HG03097 (cell line): ENCODE results near the gene SNAP29.
"Not testable (repeated sequence)": the region's sequence is repeated elsewhere in the genome, so short reads cannot be mapped to it uniquely, and the experiment has no call there.

Experiments
- ATAC-seq: cut with Tn5 transposase; IDR thresholded peaks from one replicate; pipeline ENCODE4 v1.9.1; 2021; ENCODE audit not compliant: unreplicated experiment, low FRiP score

SNAP29 gene

DNA sequence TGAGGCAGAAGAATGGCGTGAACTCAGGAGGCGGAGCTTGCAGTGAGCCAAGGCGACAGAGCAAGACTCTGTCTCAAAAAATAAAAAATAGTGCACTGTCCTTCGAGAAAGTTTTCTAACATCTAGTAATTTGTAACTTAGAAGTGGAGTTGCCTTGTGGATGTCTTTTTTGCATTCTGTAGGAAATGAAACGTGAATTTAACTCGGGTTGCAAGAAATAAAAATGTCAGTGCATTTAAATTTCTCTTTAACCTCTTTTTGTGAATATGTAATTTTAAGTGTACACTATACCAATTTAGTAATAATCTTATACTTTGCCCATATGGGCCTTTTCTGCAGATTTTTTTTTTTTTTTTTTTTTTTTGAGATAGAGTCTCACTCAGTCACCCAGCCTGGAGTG lies 32.2 kb downstream of the SNAP29 start:
- ATAC-seq, result no peak

DNA sequence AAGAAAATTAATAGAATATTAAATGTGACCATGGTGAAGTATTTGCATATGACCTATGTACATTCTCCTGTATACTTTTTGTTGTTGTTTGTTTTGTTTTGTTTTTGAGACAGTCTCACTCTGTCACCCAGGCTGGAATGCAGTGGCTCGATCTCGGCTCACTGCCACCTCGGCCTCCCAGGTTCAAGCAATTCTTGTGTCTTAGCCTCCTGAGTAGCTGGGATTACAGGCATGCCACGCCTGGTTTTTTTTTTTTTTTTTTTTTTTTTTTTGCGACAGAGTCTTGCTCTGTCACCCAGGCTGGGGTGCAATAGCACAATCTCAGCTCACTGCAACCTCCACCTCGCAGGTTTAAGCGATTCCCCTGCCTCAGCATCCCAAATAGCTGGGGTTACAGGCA lies 38.9 kb downstream of the SNAP29 start:
- ATAC-seq, result not testable (repeated sequence)

DNA sequence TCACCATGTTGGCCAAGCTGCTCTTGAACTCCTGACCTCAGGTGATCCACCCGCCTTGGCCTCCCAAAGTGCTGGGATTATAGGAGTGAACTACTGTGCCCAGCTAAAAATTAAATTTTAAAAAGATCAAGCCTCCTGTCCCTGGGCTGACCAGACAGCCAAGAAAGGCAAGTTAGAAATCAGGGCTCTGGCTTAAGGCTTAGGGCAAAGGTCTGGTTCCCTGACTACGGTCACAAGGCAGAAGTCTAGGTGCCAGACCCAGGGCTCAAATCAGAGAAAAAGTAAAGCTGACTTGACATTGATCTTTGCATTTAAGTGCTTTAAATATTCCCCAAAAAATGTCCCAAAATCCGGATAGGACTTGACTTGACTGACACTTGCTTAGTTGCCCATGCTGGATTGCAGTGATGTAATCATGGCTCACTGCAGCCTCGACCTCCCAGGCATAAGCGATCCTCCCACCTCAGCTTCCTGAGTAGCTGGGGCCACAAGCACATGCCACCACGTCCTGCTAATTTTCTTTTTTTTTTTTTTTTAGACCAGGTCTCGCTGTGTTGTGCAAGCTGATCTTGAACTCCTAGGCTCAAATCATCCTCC lies 41.1 kb downstream of the SNAP29 start:
- no peak for ATAC-seq

DNA sequence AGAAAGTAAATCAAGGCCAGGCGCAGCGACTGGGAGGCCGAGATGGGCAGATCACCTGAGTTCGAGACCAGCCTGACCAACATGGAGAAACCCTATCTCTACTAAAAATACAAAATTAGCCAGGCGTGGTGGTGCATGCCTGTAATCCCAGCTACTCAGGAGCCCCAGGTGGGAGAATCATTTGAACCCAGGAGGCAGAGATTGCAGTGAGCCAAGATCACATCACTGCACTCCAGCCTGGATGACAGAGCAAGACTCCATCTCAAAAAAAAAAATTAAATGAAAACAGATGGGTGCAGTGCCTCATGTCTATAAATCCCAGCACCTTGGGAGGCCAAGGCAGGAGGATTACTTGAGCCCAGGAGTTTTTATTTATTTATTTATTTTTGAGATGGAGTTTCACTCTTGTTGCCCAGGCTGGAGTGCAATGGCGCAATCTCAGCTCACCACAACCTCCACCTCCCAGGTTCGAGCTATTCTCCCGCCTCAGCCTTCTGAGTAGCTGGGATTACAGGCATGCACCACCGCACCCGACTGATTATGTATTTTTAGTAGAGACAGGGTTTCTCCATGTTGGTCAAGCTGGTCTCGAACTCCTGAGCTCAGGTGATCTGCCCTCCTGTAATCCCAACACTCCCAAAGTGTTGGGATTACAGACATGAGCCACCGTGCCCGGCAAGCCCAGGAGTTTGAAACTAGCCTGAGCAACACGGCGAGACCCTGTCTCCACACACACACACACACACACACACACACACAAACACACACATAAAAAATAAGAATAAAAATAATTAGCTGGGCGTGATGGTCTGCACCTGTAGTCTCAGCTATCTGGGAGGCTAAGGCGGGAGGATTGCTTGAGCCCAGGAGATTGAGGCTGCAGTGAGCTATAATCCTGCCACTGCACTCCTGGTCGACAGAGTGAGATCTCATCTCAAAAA lies 42.6 kb downstream of the SNAP29 start:
- ATAC-seq, result not testable (repeated sequence)

DNA sequence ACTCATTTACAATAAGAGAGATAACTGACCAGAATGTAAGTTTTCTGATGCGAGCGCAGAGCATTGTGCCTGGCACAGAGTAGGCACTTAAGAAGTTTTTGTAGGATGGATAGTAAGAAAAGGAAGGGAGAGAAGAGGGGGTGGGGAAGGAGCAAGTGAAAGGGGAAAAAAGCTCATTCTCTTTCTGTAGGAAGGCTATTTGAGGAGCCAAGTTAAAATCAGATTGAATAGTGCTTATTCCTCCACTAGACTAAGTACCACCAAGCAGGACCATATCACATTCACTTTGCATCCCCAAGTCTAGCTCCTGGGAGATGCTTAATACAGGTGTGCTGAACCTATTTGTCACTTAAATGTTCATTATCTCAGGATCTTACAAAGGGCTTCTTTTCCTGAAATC lies 44.3 kb downstream of the SNAP29 start:
- ATAC-seq, result no peak

DNA sequence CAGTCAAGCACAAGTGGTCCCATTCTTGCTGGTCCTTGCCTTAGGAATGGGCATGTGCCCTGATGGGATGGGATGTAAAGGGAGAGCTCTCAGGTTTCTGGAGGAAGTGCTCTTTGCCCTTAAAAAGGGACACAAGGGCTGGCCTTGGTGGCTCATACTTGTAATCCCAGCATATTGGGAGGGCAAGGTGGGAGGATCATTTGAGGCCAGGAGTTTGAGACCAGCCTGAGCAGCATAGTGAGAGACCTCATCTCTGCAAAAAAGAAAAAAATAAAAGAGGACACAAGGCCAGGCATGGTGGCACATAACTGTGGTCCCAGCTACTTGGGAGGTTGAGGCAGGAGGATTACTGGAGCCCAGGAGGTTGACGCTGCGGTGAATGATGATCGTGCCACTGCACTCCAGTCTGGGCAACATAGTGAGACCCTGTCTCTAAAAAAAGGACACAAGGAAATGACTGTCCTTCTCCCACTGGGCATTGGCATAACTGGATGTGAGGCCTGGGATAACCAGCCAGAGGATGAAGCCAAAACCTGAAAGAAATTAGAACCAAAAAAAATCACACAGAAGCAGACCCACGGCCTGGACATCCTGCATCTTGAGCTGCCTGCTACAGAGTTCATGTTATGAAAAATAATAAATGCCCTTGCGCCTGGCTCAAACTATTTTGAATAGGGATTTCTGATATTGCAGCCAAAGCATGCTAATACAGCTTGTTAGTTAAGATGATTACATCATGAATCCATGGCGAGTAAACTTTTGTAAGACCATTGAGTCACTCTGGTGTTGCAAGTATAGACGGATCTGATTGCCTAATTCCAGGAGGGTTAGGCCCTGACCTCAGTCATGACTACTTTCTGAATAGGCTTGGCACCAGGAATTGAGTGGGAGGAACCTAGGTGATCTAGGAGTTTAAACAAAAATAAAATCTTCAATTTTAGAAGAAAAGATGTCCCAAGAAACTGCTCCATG lies 45.5 kb downstream of the SNAP29 start:
- ATAC-seq, result no peak

DNA sequence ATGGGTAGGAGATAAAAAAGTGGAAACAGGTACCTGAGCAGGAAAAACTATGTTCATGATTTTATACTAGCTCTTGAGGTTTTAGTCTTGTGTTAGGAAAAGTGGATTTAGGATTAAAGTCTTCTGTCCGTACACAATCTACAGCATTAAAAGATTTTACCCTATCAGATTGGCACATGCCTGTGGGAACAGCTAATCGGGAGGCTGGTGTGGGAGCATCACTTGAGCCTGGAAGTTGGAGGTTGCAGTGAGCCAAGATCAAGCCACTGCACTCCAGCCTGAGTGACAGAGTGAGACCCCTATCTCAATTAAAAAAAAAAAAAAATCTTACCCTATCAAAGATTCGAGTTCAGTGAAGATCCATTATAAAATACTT lies 46.2 kb downstream of the SNAP29 start:
- no peak for ATAC-seq

DNA sequence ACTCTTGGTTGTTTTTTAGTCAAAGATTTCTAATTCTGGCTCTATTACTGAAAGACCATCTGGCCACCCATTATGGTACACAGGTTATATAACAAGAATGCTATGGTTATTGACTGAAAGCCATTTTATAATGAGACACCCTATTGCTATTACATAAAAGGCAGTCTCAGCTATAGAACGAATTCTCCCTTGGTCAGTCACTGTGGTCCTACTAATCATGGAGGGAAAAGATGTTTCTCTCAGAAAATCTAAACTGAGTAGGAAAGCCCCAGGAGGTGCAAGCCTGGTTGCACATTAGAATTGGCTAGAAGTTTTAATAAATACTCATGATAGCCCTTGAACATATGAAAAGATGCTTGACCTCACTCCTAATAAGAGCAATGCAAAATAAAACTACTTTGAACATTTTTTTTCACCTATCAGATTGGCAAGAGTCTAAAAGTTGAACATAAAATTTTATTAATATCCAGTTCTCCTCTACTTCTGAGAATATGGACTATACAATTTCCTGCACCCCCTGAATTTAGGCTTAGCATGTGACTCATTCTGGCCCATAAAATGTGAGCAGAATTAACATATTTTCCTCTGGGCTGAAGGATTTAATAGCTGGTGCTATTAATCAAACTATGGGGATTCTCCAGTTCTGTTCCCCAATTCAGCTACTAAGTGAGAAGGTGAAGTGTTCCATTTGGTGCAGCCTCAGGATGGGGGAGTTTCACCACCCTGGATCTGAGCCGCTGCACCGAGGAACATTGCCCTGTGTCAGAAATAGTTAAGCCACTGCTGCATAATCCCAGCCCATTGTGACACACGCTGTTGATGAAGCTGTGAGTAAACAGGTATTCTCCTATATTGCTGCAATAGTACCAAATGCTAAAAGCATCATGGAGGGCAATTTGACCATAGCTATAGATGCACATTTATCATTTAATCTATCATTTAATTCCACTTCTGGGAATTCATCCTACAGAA lies 46.9 kb downstream of the SNAP29 start:
- ATAC-seq, result no peak

DNA sequence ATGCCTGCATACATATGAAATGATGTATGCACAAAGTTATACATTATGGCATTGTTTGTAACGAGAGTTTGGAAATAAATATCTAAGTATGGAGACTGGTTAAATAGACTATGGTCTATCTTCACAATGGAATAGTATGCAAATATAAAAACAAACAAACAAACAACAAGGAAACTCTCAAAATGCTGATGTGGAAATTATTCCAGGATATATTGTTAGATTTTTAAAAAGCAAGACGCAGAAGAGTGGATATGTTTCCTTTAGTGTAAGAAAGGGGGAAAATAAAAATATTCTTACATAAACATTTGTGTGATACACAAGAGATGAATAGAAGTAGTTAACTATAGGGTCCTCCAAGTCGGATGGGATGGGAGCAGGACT lies 47.6 kb downstream of the SNAP29 start:
- no peak for ATAC-seq

DNA sequence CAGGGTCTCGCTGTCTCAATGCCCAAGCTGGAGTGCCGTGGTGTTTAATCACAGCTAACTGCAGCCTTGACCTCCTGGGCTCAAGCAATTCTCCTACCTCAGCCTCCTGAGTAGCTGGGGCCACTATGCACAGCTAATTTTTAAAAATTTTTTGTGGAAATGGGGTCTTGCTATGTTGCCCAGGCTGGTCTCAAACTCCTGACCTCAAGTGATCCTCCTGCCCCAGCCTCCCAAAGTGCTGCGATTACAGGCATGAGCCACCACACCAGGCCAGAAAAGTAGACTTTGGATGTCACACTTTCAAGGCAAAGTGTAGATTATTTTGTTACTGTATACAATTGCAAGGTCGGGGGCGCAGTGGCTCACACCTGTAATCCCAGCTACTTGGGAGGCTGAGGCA lies 49.9 kb downstream of the SNAP29 start:
- ATAC-seq, result not testable (repeated sequence)

DNA sequence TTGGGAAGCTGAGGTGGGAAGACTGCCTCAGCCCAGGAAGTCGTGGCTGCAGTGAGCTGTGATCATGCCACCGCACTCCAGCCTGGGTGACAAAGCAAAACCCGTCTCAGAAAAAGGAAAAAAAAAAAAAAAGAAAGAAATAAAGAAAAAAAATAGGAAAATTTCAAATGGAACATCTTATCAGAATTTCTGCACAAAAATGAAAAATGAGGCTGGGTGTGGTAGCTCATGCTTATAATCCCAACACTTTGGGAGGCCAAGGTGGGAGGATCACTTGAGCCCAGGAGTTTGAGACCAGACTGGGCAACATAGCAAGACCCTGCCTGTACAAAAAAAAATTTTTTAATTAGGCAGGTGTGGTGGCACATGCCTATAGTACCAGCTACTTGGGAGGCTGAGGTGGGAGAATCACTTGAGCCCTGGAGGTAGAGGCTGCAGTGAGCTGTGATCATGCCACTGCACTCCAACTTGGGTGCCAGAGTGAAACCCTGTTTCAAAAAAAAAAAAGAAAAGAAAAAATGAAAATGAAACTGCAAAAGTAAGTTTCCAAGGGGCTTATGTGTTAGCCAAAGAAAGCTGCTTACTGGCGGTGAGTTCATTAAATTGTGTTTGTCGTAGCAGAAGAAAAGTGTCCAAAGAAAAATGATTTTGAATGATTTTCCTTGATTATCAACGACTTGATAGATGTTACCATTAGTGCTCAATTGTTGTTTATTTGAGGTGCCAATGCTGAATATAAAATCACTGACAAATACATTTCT lies 50.9 kb downstream of the SNAP29 start:
- ATAC-seq, result no peak

DNA sequence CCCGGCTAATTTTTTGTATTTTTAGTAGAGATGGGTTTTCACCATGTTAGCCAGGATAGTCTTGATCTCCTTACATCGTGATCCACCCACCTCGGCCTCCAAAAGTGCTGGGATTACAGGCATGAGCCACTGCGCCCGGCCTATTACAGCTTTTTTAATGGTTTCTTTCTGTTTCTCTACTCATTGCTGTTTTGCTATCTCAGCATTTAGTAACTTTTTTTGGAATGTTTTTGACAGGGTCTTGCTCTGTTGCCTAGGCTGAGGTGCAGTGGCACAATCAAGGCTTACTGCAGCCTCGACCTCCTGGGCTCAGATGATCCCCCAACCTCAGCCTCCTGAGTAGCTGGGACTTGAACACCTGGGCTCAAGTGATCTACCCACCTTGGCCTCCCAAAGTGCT lies 53.7 kb downstream of the SNAP29 start:
- ATAC-seq, result no peak

DNA sequence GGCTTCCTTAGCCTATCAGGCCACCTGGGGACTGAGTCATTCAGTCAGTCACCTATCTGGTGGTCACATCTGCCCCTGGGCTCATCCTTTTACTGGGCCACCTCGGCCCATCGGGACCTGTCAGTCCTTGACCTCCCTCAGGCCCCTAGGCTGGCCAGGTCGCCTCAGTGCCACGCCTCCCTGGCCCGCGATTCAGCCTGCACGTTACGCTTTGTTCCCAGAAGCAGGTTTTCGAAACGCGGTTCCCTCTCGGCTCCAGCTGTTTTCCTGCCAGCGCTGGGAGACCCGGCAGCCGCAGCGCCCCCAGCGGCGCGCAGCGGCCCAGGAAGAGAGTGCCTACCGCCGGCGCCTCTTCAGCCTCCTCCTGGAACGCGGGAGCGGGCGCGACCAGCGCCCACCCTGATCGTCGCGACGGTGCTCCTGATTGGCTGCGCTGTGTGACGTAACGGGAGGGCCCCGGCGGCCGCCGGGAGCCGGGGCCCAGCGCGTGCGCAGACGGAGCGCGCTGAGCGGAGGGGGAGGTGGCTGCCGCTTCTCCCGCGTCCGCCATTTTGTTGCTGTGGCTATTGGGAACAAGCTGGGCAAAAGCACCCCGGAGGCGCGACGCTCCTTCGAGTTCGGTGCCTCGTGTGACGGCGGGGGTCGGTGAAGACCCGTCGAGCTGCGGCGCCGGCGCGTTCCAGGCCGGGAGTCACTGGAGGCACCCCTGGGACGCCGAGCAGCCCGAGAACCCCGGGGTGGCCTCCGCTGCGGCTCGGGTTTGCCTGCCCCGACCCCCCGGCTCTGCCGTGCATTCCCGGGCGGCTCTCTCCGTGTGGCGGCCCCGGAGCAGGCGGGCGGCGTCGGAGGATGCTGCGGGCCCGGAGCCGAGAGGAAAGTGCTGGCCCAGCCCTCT lies 58.4 kb downstream of the SNAP29 start, which contains the start of gene CRKL:
CRKL (plus strand) TSS at position 492 of the 895 bp plus-strand sequence. CDS start 528 bp downstream, outside the sequence.
- peak; percentile 95 for ATAC-seq

DNA sequence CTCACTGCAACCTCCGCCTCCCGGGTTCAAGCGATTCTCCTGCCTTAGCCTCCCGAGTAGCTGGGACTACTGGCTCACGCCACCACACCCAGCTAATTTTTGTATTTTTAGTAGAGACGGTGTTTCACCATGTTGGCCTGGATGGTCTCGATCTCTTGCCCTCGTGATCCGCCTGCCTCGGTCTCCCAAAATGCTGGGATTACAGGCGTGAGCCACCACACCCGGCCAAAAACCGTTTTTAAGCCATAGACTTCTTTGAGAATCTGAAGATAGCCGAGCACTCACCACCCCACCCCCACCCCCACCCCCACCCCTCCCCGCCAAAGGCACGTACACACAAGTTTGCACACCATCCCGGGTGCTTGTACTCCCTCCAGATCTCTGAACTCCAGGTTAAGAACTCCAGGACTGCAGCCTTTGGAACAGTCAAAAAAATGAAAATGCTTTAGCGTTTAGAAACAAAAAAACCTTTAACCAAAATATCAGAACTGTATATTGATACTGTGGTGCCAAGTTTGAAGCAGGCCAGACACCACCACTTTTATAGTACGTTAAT lies 59.9 kb downstream of the SNAP29 start:
- ATAC-seq, result no peak

DNA sequence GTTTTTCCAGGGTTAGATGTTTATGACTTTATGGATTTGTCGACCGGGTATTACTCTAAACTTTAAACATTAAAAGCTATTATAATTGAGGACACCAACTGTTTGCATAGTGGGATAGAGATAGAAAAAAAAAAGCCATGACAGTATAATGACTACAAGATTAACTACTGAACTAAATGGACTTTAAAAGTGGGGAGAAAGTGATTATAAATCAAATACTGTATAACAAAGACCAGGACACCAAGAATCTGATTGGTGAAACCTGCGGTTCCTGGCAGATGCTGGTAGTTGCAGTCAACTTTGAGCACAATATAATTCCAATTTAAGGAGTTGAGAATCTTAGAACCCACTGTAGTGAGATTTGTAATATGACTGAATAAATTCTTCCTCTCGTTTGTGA lies 60.9 kb downstream of the SNAP29 start:
- no peak for ATAC-seq

DNA sequence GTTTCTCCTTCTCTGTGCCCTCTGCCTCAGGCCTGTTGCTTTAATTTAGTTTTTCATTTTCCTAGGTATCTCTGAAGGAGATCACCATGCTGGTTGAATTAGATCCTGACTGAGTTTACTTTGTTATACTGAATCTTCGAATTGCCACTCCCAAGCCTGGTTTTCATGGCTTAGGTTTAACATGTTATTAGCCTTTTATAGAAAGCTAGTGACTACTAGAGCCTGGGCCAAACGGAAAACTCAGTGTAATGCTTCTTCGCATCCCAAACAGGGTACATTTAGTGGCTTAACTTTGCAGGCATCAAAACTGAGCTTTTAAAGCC lies 62.0 kb downstream of the SNAP29 start:
- no peak for ATAC-seq

DNA sequence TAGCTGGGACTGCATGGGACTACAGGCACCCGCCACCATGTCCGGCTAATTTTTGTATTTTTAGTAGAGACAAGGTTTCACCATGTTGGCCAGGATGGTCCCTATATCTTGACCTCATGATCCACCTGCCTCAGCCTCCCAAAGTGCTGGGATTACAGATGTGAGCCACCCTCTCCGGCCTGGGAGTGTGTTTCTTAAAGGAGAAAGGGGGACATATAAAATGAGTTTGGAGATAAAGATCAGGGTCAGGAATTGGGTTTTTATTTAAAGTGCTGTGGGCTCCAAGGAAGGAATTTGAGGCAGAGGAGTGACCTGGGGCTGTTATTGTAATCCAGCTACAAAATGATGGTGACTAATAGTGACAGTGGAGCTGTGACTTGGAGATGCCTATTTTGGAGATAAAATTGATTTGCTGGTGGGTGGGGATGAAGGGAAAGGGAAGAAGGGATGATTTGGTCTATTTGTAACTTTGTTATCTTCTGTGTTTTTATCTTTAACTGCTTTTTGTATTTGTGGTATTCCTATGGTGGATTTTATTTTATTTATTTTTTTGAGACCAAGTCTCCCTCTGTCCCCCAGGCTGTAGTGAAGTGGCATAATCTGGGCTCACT lies 63.4 kb downstream of the SNAP29 start:
- ATAC-seq, result no peak
